A549 (cell line): ENCODE results near the gene TGFBR3.

Source experiments
- EP300 ChIP-seq, 2 experiments: fragments of >200 bp; sonication (Bioruptor Twin); formaldehyde crosslinking; IDR thresholded peaks; 2 replicates in 1 of 2; 3 replicates in 1 of 2; pipeline ENCODE4 v1.6.1; 2016 to 2017
- GATA3 ChIP-seq: IDR thresholded peaks from 2 replicates; pipeline ENCODE4 v1.6.1; 2012; ENCODE audit warnings: borderline replicate concordance
- HOXA7 ChIP-seq: fragments of 250-450 bp; sonication (Bioruptor Pico); IDR thresholded peaks from 2 replicates; pipeline ENCODE4 v1.5.0; 2020; ENCODE audit warnings: mild to moderate bottlenecking, moderate library complexity
- KDM5A ChIP-seq: fragments of 200-600 bp; sonication (generic); IDR thresholded peaks from 2 replicates; pipeline ENCODE4 v1.6.1; 2016; ENCODE audit warnings: antibody characterized with exemption, mild to moderate bottlenecking
- MYC ChIP-seq: IDR thresholded peaks from 2 replicates; pipeline ENCODE4 v1.6.1; 2012; ENCODE audit warnings: mild to moderate bottlenecking, inconsistent platforms, low read length, improper control_type of control experiment, borderline replicate concordance
- POLR2A ChIP-seq: IDR thresholded peaks from 2 replicates; pipeline ENCODE4 v1.6.1; 2012; ENCODE audit warnings: mild to moderate bottlenecking, low read length
- POLR2AphosphoS2 ChIP-seq: conservative IDR thresholded peaks from 2 replicates; pipeline ENCODE4 v1.6.1; 2012; ENCODE audit warnings: low read length, improper control_type of control experiment, inconsistent platforms
- TF ChIP-seq, protein P1 (sequence below): IDR thresholded peaks from 2 replicates; pipeline ENCODE4 v1.6.1; 2012
- TF ChIP-seq, protein P2 (sequence below): fragments of >200 bp; sonication (Bioruptor Twin); formaldehyde crosslinking; IDR thresholded peaks from 3 replicates; pipeline ENCODE4 v1.5.1; 2016

DNA sequence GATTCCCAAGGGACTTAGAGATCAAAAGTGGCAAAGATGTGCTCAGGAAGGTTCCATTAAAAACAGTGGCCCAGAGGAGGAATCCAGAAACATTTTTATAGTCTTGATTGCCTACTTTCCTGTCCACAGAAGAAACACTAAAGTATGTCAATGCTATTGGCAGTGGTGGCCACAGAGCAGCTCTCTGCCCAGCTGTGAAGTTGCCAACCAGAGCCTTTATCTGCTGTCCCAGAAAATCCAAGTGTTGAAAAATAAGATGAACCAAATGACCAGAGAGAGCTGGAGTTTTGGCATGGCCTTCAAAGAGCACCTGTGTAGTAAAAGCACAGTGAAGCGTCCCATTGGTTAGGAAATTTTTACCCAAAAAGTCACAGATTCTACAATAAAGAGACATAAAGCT, 181.2 kb downstream of the TGFBR3 start:
- TF ChIP-seq POLR2AphosphoS2 = no peak
- no peak for TF ChIP-seq MYC
- TF ChIP-seq, protein P1, sequence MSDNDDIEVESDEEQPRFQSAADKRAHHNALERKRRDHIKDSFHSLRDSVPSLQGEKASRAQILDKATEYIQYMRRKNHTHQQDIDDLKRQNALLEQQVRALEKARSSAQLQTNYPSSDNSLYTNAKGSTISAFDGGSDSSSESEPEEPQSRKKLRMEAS = no peak
- TF ChIP-seq KDM5A = no peak
- no peak for TF ChIP-seq EP300 (IDR thresholded peaks at IDR 0.05)
- TF ChIP-seq, protein P2, sequence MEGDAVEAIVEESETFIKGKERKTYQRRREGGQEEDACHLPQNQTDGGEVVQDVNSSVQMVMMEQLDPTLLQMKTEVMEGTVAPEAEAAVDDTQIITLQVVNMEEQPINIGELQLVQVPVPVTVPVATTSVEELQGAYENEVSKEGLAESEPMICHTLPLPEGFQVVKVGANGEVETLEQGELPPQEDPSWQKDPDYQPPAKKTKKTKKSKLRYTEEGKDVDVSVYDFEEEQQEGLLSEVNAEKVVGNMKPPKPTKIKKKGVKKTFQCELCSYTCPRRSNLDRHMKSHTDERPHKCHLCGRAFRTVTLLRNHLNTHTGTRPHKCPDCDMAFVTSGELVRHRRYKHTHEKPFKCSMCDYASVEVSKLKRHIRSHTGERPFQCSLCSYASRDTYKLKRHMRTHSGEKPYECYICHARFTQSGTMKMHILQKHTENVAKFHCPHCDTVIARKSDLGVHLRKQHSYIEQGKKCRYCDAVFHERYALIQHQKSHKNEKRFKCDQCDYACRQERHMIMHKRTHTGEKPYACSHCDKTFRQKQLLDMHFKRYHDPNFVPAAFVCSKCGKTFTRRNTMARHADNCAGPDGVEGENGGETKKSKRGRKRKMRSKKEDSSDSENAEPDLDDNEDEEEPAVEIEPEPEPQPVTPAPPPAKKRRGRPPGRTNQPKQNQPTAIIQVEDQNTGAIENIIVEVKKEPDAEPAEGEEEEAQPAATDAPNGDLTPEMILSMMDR = no peak
- TF ChIP-seq GATA3 = no peak
- no peak for TF ChIP-seq POLR2A
- TF ChIP-seq HOXA7 (CRISPR knock-in tag) = no peak
